Activated CD8-positive, alpha-beta memory T cell treated with anti-CD3 and anti-CD28 coated beads, Interleukin-2, amount 50 U/mL, for 24 hours (primary cell): ENCODE results near the gene PIR.

ENCODE experiments used
- DNase-seq: peaks from one replicate; pipeline ENCODE4 v3.0.0-alpha.2; 2020; ENCODE audit errors: extremely low read depth

The PIR gene

GRCh38 chrX:15349046-15349445, 144.1 kb downstream of the PIR start:
- no peak for DNase-seq

- DNase-seq, result no peak
Measured at GRCh38 chrX:15345976-15346375, 147.2 kb downstream of the PIR start.

- DNase-seq, result no peak
Measured at GRCh38 chrX:15344106-15344505, 149.0 kb downstream of the PIR start.

- no peak for DNase-seq
Measured at GRCh38 chrX:15343075-15343476, 150.1 kb downstream of the PIR start.

- no peak for DNase-seq
Measured at GRCh38 chrX:15340867-15341266, 152.3 kb downstream of the PIR start.

GRCh38 chrX:15336023-15336413, 157.1 kb downstream of the PIR start:
- no peak for DNase-seq

GRCh38 chrX:15335135-15336022, 157.8 kb downstream of the PIR start, which contains the start of gene PIGA:
PIGA (minus strand) TSS chrX:15335523; CDS start chrX:15331930, 3,593 bp downstream.
- peak; percentile 76 for DNase-seq
